CD14-positive monocyte (primary cell): Measurements from ENCODE around the gene RASAL2. TPM values are rescaled to one million over a fixed set of nuclear protein-coding genes. Genes with fewer than 3 reads are reported as not detected.

ENCODE experiments used
- DNase-seq, 3 donors: peaks; one replicate each; pipeline ENCODE4 v3.0.0-alpha.2; 2011 to 2022
- H2AFZ ChIP-seq: 2 replicates; pipeline ENCODE4 v1.6.0; 2012; ENCODE audit warnings: mild to moderate bottlenecking, low read depth, low read length, inconsistent platforms; ENCODE audit not compliant: insufficient read depth, poor library complexity, severe bottlenecking
- H3K27ac ChIP-seq, 2 donors: 1 replicate in 1 of 2; 2 replicates in 1 of 2; pipeline ENCODE4 v1.5.1; 2012 to 2013; ENCODE audit warnings: low read length in 2 of 2, control low read depth in 1 of 2, inconsistent platforms in 1 of 2, low read depth in 1 of 2, mild to moderate bottlenecking in 1 of 2
- H3K27me3 ChIP-seq, 2 donors: one replicate each; pipeline versions ENCODE4 v1.6.0 to v1.6.1; 2011 to 2013; ENCODE audit warnings: low read length in 2 of 2; ENCODE audit not compliant: control insufficient read depth in 2 of 2, insufficient read depth in 2 of 2
- H3K36me3 ChIP-seq, 2 donors: replicated peaks in 1 of 2; 1 replicate in 1 of 2; 2 replicates in 1 of 2; pipeline versions ENCODE4 v1.5.1 to v1.6.1; 2012 to 2013; ENCODE audit warnings: low read length in 2 of 2, control low read depth in 1 of 2, inconsistent platforms in 1 of 2, mild to moderate bottlenecking in 1 of 2; ENCODE audit not compliant: insufficient read depth in 2 of 2, control insufficient read depth in 1 of 2
- H3K4me1 ChIP-seq, 2 donors: 1 replicate in 1 of 2; 2 replicates in 1 of 2; pipeline versions ENCODE4 v1.5.1 to v1.6.1; 2012 to 2013; ENCODE audit warnings: low read length in 2 of 2, control low read depth in 1 of 2, inconsistent platforms in 1 of 2, mild to moderate bottlenecking in 1 of 2, moderate library complexity in 1 of 2; ENCODE audit not compliant: insufficient read depth in 2 of 2, control insufficient read depth in 1 of 2
- H3K4me2 ChIP-seq: replicated peaks from 2 replicates; pipeline ENCODE3; 2012; ENCODE audit warnings: low read length, moderate library complexity, mild to moderate bottlenecking; ENCODE audit not compliant: poor library complexity, severe bottlenecking; ENCODE audit errors: extremely low read depth
- H3K4me3 ChIP-seq, 3 experiments: fragments of 200-600 bp in 1 of 3; sonication (generic) in 1 of 3; replicated peaks in 1 of 3; 1 replicate in 2 of 3; 2 replicates in 1 of 3; pipeline ENCODE4 v1.5.1; 2011 to 2013; ENCODE audit warnings: low read length in 3 of 3, mild to moderate bottlenecking in 3 of 3, control low read depth in 2 of 3, low read depth in 2 of 3, inconsistent platforms in 1 of 3, moderate library complexity in 1 of 3
- H3K79me2 ChIP-seq: 2 replicates; pipeline ENCODE4 v1.6.0; 2012; ENCODE audit warnings: mild to moderate bottlenecking, control low read depth, inconsistent platforms, low read length, moderate library complexity; ENCODE audit not compliant: insufficient read depth
- H3K9ac ChIP-seq: 2 replicates; pipeline ENCODE4 v1.6.0; 2017; ENCODE audit warnings: low read length, mild to moderate bottlenecking; ENCODE audit not compliant: insufficient read depth, poor library complexity, severe bottlenecking
- H3K9me3 ChIP-seq, 2 donors: replicated peaks in 1 of 2; 1 replicate in 1 of 2; 2 replicates in 1 of 2; pipeline versions ENCODE4 v1.5.1 to v1.6.1; 2012 to 2013; ENCODE audit warnings: low read length in 2 of 2, control low read depth in 1 of 2; ENCODE audit not compliant: control insufficient read depth in 1 of 2, insufficient read depth in 1 of 2
- H4K20me1 ChIP-seq: 2 replicates; pipeline ENCODE4 v1.6.0; 2012; ENCODE audit warnings: mild to moderate bottlenecking, low read length, control low read depth, moderate library complexity; ENCODE audit not compliant: insufficient read depth
- H3K27ac Mint-ChIP-seq, 7 donors: one replicate each; pipeline ENCODE4 v1.8.0; 2020; ENCODE audit warnings: mild to moderate bottlenecking in 7 of 7, mixed read lengths in 7 of 7, moderate library complexity in 6 of 7, inconsistent platforms in 2 of 7
- H3K27me3 Mint-ChIP-seq, 3 donors: one replicate each; pipeline ENCODE4 v1.8.0; 2021 to 2022; ENCODE audit warnings: low read depth in 3 of 3, mild to moderate bottlenecking in 3 of 3, mixed read lengths in 3 of 3, moderate library complexity in 3 of 3, inconsistent platforms in 1 of 3
- H3K36me3 Mint-ChIP-seq, 2 donors: one replicate each; pipeline ENCODE4 v1.8.0; 2020; ENCODE audit warnings: mixed read lengths in 2 of 2, inconsistent platforms in 1 of 2, mild to moderate bottlenecking in 1 of 2
- H3K4me1 Mint-ChIP-seq: one replicate; pipeline ENCODE4 v1.8.0; 2020; ENCODE audit warnings: mild to moderate bottlenecking, mixed read lengths
- H3K4me3 Mint-ChIP-seq, 2 donors: one replicate each; pipeline ENCODE4 v1.8.0; 2020; ENCODE audit warnings: mild to moderate bottlenecking in 2 of 2, mixed read lengths in 2 of 2, moderate library complexity in 1 of 2
- H3K9me3 Mint-ChIP-seq, 7 donors: one replicate each; pipeline ENCODE4 v1.8.0; 2020 to 2022; ENCODE audit warnings: mixed read lengths in 7 of 7, mild to moderate bottlenecking in 6 of 7, moderate library complexity in 6 of 7, inconsistent platforms in 2 of 7
- WGBS: methylation state at CpG from one replicate; pipeline ENCODE4 v1.1.5; 2013; ENCODE audit warnings: missing lambda C conversion rate; ENCODE audit not compliant: insufficient coverage; 5-methylcytosine and 5-hydroxymethylcytosine counted together
- intact Hi-C, 2 donors: fragments of 100-400 bp; cut with micrococcal nuclease; formaldehyde crosslinking; loops; one replicate each; pipeline versions ENCODE4 v1.15.0 to v1.15.1; 2023
- polyA plus RNA-seq, 3 donors: library from polyadenylated mRNA; depleted of rRNA in 1 of 3; unstranded in 2 of 3; stranded (reverse) in 1 of 3; fragments of 300-500 nt in 2 of 3; fragments of >200 nt in 1 of 3; fragmentation: Illumina TruSeq in 2 of 3; gene quantifications; 1 replicate in 2 of 3; 2 replicates in 1 of 3; pipeline ENCODE4 v1.2.3, GENCODE V29; 2012 to 2021
- TF ChIP-seq, protein P1 (sequence below): fragments of 200-600 bp; IDR thresholded peaks from one replicate; pipeline ENCODE4 v1.8.0; 2022; ENCODE audit warnings: antibody characterized with exemption, mild to moderate bottlenecking

Gene RASAL2
- polyA plus RNA-seq, 3 donors, result 0.15 to 1.00 (median 0.63) TPM

- Mint-ChIP-seq H3K27ac (no peak overlapping the region), H3K9me3 (peaks cover 4 to 19% (median 14%) of the 10 kb centered on the region in 7 donors), H3K4me3 (no peak overlapping the region), H3K27me3 (peaks cover 0 to 2% (median 0%) of the 10 kb centered on the region in 3 donors), H3K36me3 (no peaks in the 10 kb centered on the region), H3K4me1 (peaks cover 7% of the 10 kb centered on the region)
- H3K36me3 ChIP-seq, result no peaks in the 10 kb centered on the region
- no peak overlapping the region for H3K9ac ChIP-seq
- no peaks in the 10 kb centered on the region for H3K79me2 ChIP-seq
- no peaks in the 10 kb centered on the region for H3K4me1 ChIP-seq
- no peak overlapping the region for H3K4me2 ChIP-seq
- no peaks in the 10 kb centered on the region for H4K20me1 ChIP-seq
- intact Hi-C loops, result no loop called here
- no peaks in the 10 kb centered on the region for H3K9me3 ChIP-seq
- TF ChIP-seq, protein P1, sequence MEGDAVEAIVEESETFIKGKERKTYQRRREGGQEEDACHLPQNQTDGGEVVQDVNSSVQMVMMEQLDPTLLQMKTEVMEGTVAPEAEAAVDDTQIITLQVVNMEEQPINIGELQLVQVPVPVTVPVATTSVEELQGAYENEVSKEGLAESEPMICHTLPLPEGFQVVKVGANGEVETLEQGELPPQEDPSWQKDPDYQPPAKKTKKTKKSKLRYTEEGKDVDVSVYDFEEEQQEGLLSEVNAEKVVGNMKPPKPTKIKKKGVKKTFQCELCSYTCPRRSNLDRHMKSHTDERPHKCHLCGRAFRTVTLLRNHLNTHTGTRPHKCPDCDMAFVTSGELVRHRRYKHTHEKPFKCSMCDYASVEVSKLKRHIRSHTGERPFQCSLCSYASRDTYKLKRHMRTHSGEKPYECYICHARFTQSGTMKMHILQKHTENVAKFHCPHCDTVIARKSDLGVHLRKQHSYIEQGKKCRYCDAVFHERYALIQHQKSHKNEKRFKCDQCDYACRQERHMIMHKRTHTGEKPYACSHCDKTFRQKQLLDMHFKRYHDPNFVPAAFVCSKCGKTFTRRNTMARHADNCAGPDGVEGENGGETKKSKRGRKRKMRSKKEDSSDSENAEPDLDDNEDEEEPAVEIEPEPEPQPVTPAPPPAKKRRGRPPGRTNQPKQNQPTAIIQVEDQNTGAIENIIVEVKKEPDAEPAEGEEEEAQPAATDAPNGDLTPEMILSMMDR, result no peak
- no peak for DNase-seq
- WGBS, result no CpG with 5 or more reads among the region's 1 CpG
- H3K27me3 ChIP-seq, result no peaks in the 10 kb centered on the region
- no peak overlapping the region for H2AFZ ChIP-seq
- H3K27ac ChIP-seq, result no peak overlapping the region
- no peak overlapping the region for H3K4me3 ChIP-seq
Measured at GRCh38 chr1:178412400-178412770, 318.5 kb downstream of the RASAL2 start.

GRCh38 chr1:178417858-178418257 is 324.0 kb downstream of the RASAL2 start:
- DNase-seq, result peak in 2 of 3 donors; percentile 10 to 53
- Histone ChIP-seq H3K9ac (no peak overlapping the region), H4K20me1 (no peaks in the 10 kb centered on the region), H2AFZ (no peak overlapping the region), H3K27ac (no peak overlapping the region), H3K4me2 (no peak overlapping the region), H3K36me3 (no peaks in the 10 kb centered on the region), H3K4me3 (no peak overlapping the region), H3K79me2 (no peaks in the 10 kb centered on the region), H3K4me1 (no peaks in the 10 kb centered on the region), H3K27me3 (no peaks in the 10 kb centered on the region), H3K9me3 (no peaks in the 10 kb centered on the region)
- Mint-ChIP-seq H3K4me1 (no peaks in the 10 kb centered on the region), H3K9me3 (peaks cover 0 to 7% (median 2%) of the 10 kb centered on the region in 7 donors), H3K27me3 (peaks cover 0 to 1% (median 0%) of the 10 kb centered on the region in 3 donors), H3K4me3 (no peak overlapping the region), H3K36me3 (no peaks in the 10 kb centered on the region), H3K27ac (no peak overlapping the region)
- intact Hi-C loops, result no loop called here
- TF ChIP-seq, protein P1, result no peak
- no CpG with 5 or more reads among the region's 2 CpGs for WGBS
